HG02798 (cell line): ENCODE measurements around the gene LMO1.
A peak's percentile ranks its signal among the peaks of the same experiment; 100 is the strongest.

Experiments used
- ATAC-seq: cut with Tn5 transposase; IDR thresholded peaks from one replicate; pipeline ENCODE4 v1.9.1; 2021; ENCODE audit warnings: mild to moderate bottlenecking; ENCODE audit not compliant: unreplicated experiment, poor library complexity

LMO1 gene

DNA sequence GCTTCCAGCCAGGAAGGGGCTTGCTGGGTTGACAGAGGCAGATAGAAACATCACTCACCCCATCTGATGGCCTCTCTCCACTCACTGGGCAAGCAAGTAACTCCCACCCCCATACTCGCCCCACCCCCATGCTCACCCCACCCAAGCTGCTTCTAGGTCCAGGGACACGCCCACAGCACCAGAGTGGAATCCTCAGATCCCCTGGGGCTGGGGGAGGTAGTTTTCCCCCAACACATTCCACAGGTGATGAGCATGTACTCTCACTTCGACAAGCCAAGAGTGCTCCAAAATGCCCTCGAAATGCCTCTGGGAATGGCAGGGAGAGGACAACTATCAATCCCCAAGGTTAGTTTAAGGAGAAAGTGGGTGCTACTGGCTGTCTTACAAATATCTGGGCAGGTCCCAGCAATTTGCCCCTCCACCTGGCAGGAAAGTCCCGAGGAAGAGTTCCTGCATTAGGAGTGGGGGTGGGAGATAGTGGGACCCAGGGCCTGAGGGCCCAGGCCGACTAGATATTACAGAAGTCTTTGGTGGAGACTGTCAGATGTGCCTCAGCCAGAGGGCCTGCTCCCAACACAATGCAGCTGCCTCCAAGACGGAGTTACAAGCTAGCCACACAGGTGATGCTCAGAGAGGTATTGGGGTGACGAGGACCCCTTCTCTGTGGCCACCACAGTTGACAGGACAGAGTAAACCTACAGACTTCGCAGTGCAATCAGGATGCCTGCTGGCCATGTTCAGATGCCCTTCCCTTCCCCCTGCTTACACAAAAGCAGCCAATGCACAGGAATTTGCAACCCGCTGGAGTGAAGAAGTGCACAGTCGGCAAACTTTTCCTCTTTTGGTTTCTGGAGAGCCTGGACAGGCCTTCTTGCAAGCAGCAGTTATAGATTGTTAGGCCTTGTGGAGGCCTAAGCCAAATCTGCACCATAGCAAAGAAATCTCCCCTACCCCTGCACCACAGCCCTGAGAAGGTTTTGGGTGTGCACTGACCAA is 2.9 kb upstream of the LMO1 start:
- ATAC-seq = no peak

DNA sequence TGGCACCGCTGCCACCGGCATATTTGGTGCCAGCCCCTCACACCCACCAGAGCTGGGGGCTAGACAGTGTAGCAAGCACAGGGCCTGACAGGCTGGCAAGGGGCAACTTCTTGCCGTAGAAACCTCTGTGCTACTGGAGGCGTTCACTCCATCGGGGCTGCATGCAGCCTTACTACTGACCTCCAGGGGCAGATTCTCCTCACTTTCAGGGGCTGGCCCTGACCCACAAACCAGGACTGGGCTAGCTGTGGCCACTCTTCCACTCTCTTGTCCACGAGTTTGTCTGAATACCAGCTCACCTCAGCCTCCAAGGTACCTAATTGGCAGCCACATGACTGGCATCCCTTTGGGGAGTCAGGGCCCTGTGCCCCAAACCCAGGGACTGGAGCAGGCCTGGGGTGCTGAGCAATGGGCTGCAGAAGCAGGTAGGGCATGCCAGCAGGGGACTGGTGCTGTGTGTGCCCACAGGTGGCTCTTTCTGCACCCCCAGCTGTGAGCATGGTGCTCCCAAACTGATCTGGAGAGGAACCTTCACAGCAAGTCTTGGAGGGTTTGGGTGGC is 2.1 kb upstream of the LMO1 start:
- no peak for ATAC-seq

- ATAC-seq = peak; percentile 3
These were observed 439 bp downstream of the LMO1 start for GRCh38 chr11:8263109-8263768.

DNA sequence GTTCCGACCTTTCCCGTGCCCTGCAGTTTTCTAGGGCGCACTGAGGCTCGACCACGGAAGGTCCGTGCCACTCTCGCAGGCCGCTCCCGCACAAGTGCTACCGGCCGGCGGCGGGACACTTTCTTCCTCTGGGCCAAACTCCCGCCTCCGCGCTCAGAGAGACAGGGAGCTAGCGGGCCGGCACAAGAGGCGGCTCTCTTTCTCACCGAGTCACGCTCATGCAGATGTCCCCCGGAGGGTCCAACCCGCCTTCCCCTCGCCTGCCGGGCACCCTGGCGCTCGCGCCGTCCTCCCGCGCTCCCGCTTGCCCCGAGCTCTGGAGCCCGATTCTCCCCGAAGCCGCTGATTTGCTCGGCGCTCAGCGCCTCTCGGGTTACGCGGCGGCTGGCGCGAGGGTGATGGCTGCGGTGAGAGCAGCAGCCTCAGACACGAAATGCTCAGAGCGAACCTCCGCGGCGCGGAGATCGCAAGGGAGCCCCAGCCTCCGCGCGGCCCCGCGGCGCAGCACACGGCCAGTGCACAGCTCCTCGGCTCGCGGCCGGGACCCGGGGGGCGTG is 1.0 kb downstream of the LMO1 start:
- ATAC-seq = peak; percentile 35

- no peak for ATAC-seq
These were observed 1.6 kb downstream of the LMO1 start for GRCh38 chr11:8261921-8262551.

GRCh38 chr11:8261291-8261690 is 2.4 kb downstream of the LMO1 start:
- no peak for ATAC-seq

DNA sequence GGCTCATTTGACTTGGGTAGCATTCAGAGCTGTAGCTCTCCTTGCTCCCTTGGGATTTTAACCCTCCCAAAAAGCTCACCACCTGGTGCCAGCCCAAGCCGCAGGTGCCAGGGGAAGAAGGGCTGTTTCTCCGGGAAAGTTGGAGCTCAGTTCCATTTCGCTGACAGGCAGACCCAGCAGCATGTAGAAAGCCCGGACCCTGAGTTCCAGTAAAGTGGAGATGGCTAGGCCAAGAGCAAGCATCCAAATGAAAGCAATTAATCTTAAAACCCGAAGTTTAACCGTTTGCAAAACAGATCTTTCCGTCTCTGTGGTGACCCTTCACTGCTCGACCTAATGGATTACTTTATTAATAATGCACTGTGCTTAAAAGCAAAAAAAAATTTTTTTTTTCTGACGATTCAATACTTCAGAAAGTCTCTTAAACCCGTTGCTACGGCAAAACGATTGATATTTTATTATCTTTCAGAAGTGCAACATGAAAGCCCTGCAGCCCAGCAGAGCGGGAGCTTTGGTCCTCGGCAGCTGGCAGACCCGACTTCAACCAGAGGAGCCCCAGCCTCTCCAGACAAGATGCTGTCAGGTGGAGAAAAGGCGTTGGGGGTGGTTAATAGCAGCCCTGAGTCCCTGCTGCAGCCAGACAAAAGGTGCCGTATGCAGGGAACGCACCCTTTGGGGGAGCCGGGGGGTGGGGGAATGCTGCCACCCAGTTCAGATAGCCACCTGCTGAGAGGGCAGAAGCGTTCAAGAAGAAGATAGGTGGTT is 3.3 kb downstream of the LMO1 start:
- no peak for ATAC-seq

DNA sequence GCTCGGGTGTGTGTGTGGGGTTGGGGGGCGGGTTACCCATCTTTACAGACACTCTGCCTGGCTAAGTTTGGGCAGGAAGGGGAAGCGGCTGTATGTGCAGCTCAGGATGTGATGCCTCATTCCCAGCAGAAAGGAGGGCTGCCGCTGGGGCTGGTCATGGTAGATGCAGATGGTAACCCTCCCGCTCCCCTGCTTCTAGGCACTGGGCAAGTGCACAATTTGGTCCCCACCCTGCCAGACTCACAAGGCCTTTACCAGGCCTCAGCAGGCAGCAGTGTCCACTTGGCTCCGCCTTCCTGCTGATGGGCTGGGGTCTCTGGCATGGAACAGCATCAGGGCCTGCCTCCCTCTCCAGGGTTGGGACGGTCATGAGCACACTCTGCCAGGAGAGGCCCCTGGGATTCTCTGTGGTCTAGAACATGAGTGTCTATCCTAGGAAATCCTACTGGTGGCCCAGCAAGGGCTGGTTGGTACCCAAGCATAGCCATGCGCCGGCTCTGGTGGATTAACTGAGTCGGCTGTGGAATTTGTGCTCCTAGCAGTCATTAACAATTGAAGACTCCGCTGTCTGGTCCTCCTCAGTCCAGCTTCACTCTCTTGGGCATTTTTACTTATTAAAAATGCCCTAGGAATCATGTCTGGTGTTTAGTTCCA is 4.2 kb downstream of the LMO1 start:
- no peak for ATAC-seq

DNA sequence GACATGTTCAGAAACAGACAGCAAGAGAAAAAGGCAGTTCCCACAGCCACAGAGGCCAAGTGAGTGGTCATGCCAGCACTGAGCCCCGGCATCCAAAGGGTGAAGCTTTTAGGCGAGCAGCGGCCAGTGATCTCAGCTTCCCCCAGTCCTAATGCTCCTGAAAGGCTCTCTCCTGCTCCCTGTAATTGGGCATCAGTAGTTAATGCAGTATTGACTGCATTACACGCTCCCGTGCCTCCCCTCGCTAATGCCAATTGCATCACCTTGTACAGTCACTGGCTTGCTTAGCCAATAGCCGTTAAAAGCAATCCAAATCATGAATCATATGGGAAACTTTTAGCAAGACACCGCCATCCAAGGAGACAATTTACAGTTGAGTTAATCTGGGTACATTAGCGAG is 4.9 kb downstream of the LMO1 start:
- ATAC-seq = no peak

GRCh38 chr11:8258289-8258688 is 5.4 kb downstream of the LMO1 start:
- no peak for ATAC-seq

DNA sequence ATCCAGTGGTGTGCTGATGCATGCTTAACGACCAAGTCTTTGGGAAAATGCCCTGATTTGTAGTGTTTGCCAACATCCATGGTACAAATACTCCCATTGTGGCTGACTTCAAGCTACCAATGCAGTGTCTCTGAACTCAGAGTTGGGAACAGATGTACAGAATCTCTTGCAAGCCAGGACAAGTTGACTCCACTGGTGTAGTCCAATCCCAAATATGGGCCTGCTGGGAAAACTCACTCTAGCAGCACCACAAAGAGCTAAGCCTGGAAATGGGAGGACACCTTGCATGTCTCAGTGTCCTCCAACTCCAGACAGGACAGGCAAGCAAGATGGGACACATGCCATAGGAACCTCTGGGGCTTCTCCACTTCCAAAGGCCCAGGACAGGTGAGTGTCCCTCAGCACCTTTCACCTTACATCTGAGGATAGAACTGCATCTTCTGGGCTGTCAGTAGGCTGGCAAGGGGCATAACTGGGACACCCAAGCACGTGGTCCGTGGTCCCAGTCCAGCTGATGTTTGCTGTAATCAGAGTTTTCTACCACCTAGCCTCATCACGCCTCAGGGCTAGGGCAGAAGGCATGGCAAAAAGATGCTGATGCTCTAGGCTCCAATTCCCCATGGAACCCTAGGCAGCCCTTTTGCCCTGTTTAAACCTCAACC is 6.5 kb downstream of the LMO1 start:
- ATAC-seq = no peak

GRCh38 chr11:8256271-8257002 is 7.2 kb downstream of the LMO1 start:
- ATAC-seq = no peak

DNA sequence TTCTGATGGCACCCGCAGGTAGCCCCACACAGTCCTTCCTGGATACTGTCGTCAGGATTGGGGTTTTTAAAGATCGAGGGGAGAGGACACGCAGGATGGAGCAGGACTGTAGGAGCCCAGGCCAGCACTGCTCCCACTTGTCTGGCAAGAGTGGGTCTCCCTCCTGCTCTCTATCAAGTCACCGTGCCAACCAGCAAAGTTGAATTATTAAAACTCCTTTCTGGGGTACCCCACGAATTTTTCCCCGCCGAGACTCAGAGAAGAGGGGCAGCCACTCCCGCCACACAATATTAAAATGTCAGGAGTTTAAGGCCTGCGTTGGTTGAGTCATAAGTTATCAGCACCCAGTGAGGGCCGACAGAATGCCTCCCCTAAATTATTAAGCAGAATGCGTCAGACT is 10.1 kb downstream of the LMO1 start:
- ATAC-seq = no peak

DNA sequence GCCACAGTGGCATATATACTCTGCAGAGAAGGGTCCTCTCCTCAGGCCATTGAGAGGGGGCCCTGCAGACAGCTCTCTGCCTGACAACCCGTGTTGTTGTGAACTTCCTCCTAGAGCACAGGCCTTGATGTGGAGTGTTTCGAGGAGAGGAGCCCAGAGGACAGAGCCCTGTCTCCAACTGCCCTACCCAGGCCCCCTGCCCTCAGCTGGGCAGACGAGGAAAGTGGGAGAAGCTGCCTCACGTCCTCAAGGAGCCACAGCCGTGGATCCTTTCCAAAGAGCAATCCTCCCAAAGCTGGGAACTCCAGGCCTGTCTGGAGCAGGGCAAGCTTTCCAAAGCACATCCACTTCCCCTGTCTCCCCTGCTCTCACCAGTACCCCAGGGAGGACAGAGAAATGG is 10.7 kb downstream of the LMO1 start:
- ATAC-seq = no peak

GRCh38 chr11:8252388-8252787 is 11.3 kb downstream of the LMO1 start:
- ATAC-seq = no peak

DNA sequence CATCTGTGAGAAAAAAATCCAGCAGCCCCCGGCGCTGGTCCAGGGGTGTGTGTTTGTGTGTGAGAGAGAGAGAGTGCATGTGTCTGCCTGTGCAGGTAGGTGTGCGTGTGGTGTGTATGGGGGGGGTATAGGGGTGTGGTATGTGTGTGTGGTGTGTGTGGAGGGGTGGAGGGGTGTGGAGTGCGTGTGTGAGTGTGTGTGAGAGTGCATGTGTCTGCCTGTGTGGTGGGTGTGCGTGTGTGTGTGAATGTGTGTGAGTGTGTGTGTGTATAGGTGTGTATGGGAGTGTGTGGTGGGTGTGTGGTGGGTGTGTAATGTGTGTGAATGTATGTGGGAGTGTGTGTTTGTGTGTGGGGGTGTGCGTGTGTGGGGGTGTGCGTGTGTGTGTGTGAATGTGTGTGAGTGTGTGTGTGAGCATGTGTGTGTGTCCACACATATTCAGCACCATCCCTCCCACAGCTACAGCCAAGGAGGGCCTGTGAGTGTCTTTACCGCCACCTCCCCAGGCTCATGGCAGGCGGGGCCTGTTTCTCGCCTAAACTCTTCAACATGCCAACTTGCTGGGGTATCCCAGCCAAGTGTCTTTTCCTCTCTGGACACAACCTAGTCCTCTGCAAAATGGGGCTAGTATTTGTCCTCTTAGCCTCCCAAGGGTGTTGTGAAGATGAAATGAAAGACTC is 11.9 kb downstream of the LMO1 start:
- ATAC-seq = no peak

DNA sequence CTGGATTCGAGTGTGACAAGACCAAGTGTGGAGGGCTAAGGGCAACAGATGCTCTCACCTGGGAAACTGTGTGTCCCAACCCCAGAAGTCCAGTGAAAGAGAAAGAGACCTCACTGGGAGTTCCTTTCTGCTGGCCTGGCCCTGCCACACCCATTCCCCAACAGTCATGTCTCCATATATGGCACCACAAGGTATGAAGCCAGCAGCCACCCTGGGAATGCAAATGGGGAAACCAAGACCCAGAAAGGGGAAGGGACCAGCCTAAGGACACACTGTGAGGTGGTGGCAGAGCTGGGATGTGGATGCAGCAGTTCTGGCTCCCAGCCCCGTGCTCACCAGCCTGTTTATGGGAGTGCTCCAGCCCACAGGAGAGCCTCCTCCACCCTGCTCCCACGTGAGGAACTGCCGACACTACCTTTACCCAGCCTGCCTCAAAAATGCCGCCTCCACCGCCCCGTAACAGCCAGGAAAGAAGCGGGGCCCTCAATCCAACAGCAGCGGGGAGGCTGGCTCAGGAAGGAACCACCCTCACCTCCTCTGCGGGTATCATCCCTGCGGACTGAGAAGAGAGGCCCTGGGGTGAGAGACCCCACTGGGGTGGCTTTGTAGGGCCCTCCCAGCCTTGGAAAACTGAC is 12.6 kb downstream of the LMO1 start:
- ATAC-seq = no peak
